SK-N-MC (cell line): Measurements from ENCODE around the gene PTGR3.

ENCODE experiments used
- DNase-seq: peaks from one replicate; pipeline ENCODE4 v3.0.0-alpha.2; 2011; ENCODE audit warnings: low read depth, low spot score
- H3K27ac ChIP-seq: fragments of 200-600 bp; sonication (generic); 2 replicates; pipeline ENCODE4 v1.5.1; 2016; ENCODE audit warnings: mixed run types
- H3K36me3 ChIP-seq: fragments of 200-600 bp; sonication (generic); 2 replicates; pipeline ENCODE4 v1.6.1; 2017; ENCODE audit warnings: antibody characterized with exemption, low read length, mixed read lengths; ENCODE audit not compliant: insufficient read depth
- H3K4me3 ChIP-seq: fragments of 200-600 bp; sonication (generic); 2 replicates; pipeline ENCODE4 v1.5.1; 2016
- H3K9ac ChIP-seq: fragments of 200-600 bp; sonication (generic); 2 replicates; pipeline ENCODE4 v1.8.0; 2017; ENCODE audit warnings: mixed run types, mixed read lengths; ENCODE audit not compliant: insufficient read length
- H3K9me3 ChIP-seq: fragments of 200-600 bp; sonication (generic); 2 replicates; pipeline ENCODE4 v1.6.1; 2017; ENCODE audit warnings: low read depth, mild to moderate bottlenecking, antibody characterized with exemption, low read length, moderate library complexity, mixed read lengths
- EZH2 ChIP-seq: fragments of 200-600 bp; sonication (generic); IDR thresholded peaks from one replicate; pipeline ENCODE4 v1.6.1; 2017; ENCODE audit warnings: antibody characterized with exemption
- FOXP2 ChIP-seq: optimal IDR thresholded peaks from 2 replicates; pipeline ENCODE3; 2011; ENCODE audit warnings: mild to moderate bottlenecking, moderate library complexity; ENCODE audit not compliant: insufficient read depth; ENCODE audit errors: extremely low read length, control extremely low read depth
- POLR2AphosphoS5 ChIP-seq: IDR thresholded peaks from 2 replicates; pipeline ENCODE4 v1.6.1; 2012; ENCODE audit warnings: mild to moderate bottlenecking, low read depth, low read length, borderline replicate concordance

PTGR3 gene

GRCh38 chr18:75229437-75229836 is 20.5 kb upstream of the PTGR3 start:
- H3K36me3 ChIP-seq: no peaks in the 10 kb centered on the region
- DNase-seq: no peak
- no peak for TF ChIP-seq EZH2
- no peak overlapping the region for H3K27ac ChIP-seq
- H3K9ac ChIP-seq: no peak overlapping the region
- H3K9me3 ChIP-seq: no peaks in the 10 kb centered on the region
- H3K4me3 ChIP-seq: no peak overlapping the region

GRCh38 chr18:75228967-75229366 is 20.0 kb upstream of the PTGR3 start:
- no peak for TF ChIP-seq EZH2
- no peak for TF ChIP-seq FOXP2
- no peak for TF ChIP-seq POLR2AphosphoS5
- no peak overlapping the region for H3K9ac ChIP-seq
- no peak overlapping the region for H3K4me3 ChIP-seq
- H3K27ac ChIP-seq: no peak overlapping the region
- no peak for DNase-seq
- no peaks in the 10 kb centered on the region for H3K9me3 ChIP-seq
- H3K36me3 ChIP-seq: no peaks in the 10 kb centered on the region

- TF ChIP-seq FOXP2 (no peak), EZH2 (no peak), POLR2AphosphoS5 (no peak)
- Histone ChIP-seq H3K9ac (no peak overlapping the region), H3K9me3 (no peaks in the 10 kb centered on the region), H3K36me3 (no peaks in the 10 kb centered on the region), H3K4me3 (no peak overlapping the region), H3K27ac (no peak overlapping the region)
- DNase-seq: no peak
Measured at GRCh38 chr18:75227535-75228296, 18.8 kb upstream of the PTGR3 start.

- H3K4me3 ChIP-seq: no peak overlapping the region
- TF ChIP-seq EZH2: no peak
- no peak for TF ChIP-seq POLR2AphosphoS5
- no peak for TF ChIP-seq FOXP2
- H3K27ac ChIP-seq: no peak overlapping the region
- no peaks in the 10 kb centered on the region for H3K36me3 ChIP-seq
- H3K9me3 ChIP-seq: no peaks in the 10 kb centered on the region
- H3K9ac ChIP-seq: no peak overlapping the region
- DNase-seq: no peak
Measured at GRCh38 chr18:75226956-75227316, 18.0 kb upstream of the PTGR3 start.

GRCh38 chr18:75226286-75226955 is 17.5 kb upstream of the PTGR3 start:
- H3K27ac ChIP-seq: no peak overlapping the region
- no peaks in the 10 kb centered on the region for H3K36me3 ChIP-seq
- DNase-seq: no peak
- TF ChIP-seq EZH2 (no peak), POLR2AphosphoS5 (no peak), FOXP2 (no peak)
- no peak overlapping the region for H3K4me3 ChIP-seq
- H3K9me3 ChIP-seq: no peaks in the 10 kb centered on the region
- H3K9ac ChIP-seq: no peak overlapping the region

- Histone ChIP-seq H3K27ac (no peak overlapping the region), H3K4me3 (no peak overlapping the region), H3K36me3 (no peaks in the 10 kb centered on the region), H3K9ac (no peak overlapping the region), H3K9me3 (no peaks in the 10 kb centered on the region)
- TF ChIP-seq EZH2 (no peak), POLR2AphosphoS5 (no peak), FOXP2 (no peak)
- DNase-seq: no peak
Measured at GRCh38 chr18:75223687-75224347, 14.9 kb upstream of the PTGR3 start.

GRCh38 chr18:75222407-75222806 is 13.5 kb upstream of the PTGR3 start:
- no peak for DNase-seq
- Histone ChIP-seq H3K9ac (no peak overlapping the region), H3K4me3 (no peak overlapping the region), H3K36me3 (no peaks in the 10 kb centered on the region), H3K27ac (no peak overlapping the region), H3K9me3 (no peaks in the 10 kb centered on the region)
- no peak for TF ChIP-seq POLR2AphosphoS5
- no peak for TF ChIP-seq FOXP2

GRCh38 chr18:75221897-75222296 is 13.0 kb upstream of the PTGR3 start:
- H3K9ac ChIP-seq: no peak overlapping the region
- no peak overlapping the region for H3K4me3 ChIP-seq
- no peaks in the 10 kb centered on the region for H3K9me3 ChIP-seq
- no peak for DNase-seq
- H3K27ac ChIP-seq: no peak overlapping the region
- no peaks in the 10 kb centered on the region for H3K36me3 ChIP-seq
- no peak for TF ChIP-seq FOXP2
- TF ChIP-seq EZH2: no peak
- TF ChIP-seq POLR2AphosphoS5: no peak

GRCh38 chr18:75221397-75221796 is 12.5 kb upstream of the PTGR3 start:
- no peak overlapping the region for H3K9ac ChIP-seq
- no peak overlapping the region for H3K27ac ChIP-seq
- no peak for DNase-seq
- H3K4me3 ChIP-seq: no peak overlapping the region
- no peak for TF ChIP-seq POLR2AphosphoS5
- no peaks in the 10 kb centered on the region for H3K36me3 ChIP-seq
- no peaks in the 10 kb centered on the region for H3K9me3 ChIP-seq
